Measurements from ENCODE around the gene SERF2. TPM values are rescaled to one million over a fixed set of nuclear protein-coding genes. Genes with fewer than 3 reads are reported as not detected.

SERF2 gene
- total and polyA plus RNA-seq, 2 of the 13 experiments (the other 11 are each of a cell fraction or from before 2014, with no cell fraction given) = 811 to 1,257 TPM

DNA sequence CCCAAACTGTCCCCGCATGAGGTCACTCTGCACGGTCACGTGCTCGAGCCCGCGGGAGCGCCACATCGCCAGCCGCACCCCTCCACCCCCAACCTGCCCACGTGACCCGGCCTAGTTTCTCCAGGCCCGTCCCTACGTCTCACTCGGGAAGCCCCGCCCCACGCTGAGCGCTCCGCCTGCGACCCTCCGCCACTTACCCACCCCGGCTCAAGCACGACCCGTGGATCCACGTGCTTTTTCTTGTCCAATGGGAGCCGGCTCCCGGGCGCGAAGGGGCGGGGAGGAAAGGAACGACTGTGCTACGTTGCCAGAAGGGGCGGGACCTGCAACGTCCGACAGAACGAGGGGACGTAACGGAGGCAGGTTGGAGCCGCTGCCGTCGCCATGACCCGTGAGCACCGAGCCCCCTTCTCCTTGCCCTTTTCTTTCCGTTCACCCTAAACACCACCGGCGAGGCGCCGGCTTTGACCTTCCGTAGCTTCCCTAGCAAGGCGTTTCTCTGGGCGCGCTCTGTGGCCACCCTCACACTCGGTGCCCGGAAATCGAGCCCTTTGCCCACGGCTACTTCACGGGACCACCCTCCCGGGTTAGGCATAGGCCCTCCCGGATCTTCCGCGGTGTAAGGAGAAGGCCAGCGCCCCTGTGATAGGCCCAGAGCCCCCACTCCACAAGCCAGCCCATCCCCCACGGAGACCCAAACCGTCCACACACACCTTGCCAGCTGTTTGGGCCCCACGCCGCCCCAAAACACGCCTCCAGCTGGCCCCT, at the start of gene SERF2 (continued):
- peak; percentile 55; the same call in 1 of the 2 replicates for TF ChIP-seq ZNF205 (CRISPR knock-in tag; IDR thresholded peaks at IDR 0.05)
- TF ChIP-seq ZNF670 (CRISPR knock-in tag; IDR thresholded peaks at IDR 0.05; ENCODE audit: borderline replicate concordance) = no peak
- 0 out of 2 replicates have a peak, but pooled peaks have one; percentile 25 for TF ChIP-seq ZBTB20 (CRISPR knock-in tag; IDR thresholded peaks at IDR 0.05; ENCODE audit: borderline replicate concordance, low read depth)
- no peak for TF ChIP-seq WIZ (CRISPR knock-in tag; IDR thresholded peaks at IDR 0.05)
- peak; percentile 26; the same call in 1 of the 2 replicates for TF ChIP-seq HINFP (CRISPR knock-in tag; IDR thresholded peaks at IDR 0.05; ENCODE audit: low read depth)
- no peak for TF ChIP-seq RARA (CRISPR knock-in tag; IDR thresholded peaks at IDR 0.05)
- TF ChIP-seq KDM3A (CRISPR knock-in tag; IDR thresholded peaks at IDR 0.05; ENCODE audit: low read depth) = 0 out of 2 replicates have a peak, but pooled peaks have one; percentile 39
- peak; percentile 43; the same call in 1 of the 2 replicates for TF ChIP-seq ZBTB26 (CRISPR knock-in tag; IDR thresholded peaks at IDR 0.05; ENCODE audit: borderline replicate concordance)
- 0 out of 2 replicates have a peak, but pooled peaks have one; percentile 11 for TF ChIP-seq ESRRA (CRISPR knock-in tag; IDR thresholded peaks at IDR 0.05; ENCODE audit: low read depth)
- 0 out of 2 replicates have a peak, but pooled peaks have one; percentile 33 for TF ChIP-seq ETV5 (CRISPR knock-in tag; IDR thresholded peaks at IDR 0.05; ENCODE audit: borderline replicate concordance)
- peak; percentile 88; the same call in 1 of the 2 replicates for TF ChIP-seq MAZ (IDR thresholded peaks at IDR 0.05; ENCODE audit: borderline replicate concordance, low read depth, low read length)
- peak; percentile 52; the same call in 1 of the 2 replicates for TF ChIP-seq MAZ (CRISPR knock-in tag; IDR thresholded peaks at IDR 0.05; ENCODE audit: low read depth)
- TF ChIP-seq CHD2 (IDR thresholded peaks at IDR 0.05; ENCODE audit: low read depth, low read length) = 0 out of 2 replicates have a peak, but pooled peaks have one; percentile 12
- TF ChIP-seq KDM2A (CRISPR knock-in tag; IDR thresholded peaks at IDR 0.05; ENCODE audit: borderline replicate concordance, low read depth) = peak; percentile 79
- no peak for TF ChIP-seq ZNF570 (CRISPR knock-in tag; IDR thresholded peaks at IDR 0.05; ENCODE audit: borderline replicate concordance)
- TF ChIP-seq RFX1 (IDR thresholded peaks at IDR 0.05) = no peak
- peak; percentile 1; the same call in 1 of the 2 replicates for TF ChIP-seq ZNF414 (CRISPR knock-in tag; IDR thresholded peaks at IDR 0.05)
- peak; percentile 78; the same call in 1 of the 2 replicates for TF ChIP-seq DR1 (CRISPR knock-in tag; IDR thresholded peaks at IDR 0.05)
- TF ChIP-seq TEAD3 (CRISPR knock-in tag; optimal IDR thresholded peaks at IDR 0.05; ENCODE audit: borderline replicate concordance) = peak; percentile 3
- no peak for TF ChIP-seq KLF15 (CRISPR knock-in tag; IDR thresholded peaks at IDR 0.05; ENCODE audit: borderline replicate concordance)
- TF ChIP-seq, protein P1, sequence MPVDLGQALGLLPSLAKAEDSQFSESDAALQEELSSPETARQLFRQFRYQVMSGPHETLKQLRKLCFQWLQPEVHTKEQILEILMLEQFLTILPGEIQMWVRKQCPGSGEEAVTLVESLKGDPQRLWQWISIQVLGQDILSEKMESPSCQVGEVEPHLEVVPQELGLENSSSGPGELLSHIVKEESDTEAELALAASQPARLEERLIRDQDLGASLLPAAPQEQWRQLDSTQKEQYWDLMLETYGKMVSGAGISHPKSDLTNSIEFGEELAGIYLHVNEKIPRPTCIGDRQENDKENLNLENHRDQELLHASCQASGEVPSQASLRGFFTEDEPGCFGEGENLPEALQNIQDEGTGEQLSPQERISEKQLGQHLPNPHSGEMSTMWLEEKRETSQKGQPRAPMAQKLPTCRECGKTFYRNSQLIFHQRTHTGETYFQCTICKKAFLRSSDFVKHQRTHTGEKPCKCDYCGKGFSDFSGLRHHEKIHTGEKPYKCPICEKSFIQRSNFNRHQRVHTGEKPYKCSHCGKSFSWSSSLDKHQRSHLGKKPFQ (CRISPR knock-in tag; IDR thresholded peaks at IDR 0.05; ENCODE audit: insufficient replicate concordance) = peak; percentile 59
- no peak for TF ChIP-seq ZNF337 (CRISPR knock-in tag; IDR thresholded peaks at IDR 0.05; ENCODE audit: borderline replicate concordance, low read depth)
- peak; percentile 92 for TF ChIP-seq HNRNPLL (IDR thresholded peaks at IDR 0.05; ENCODE audit: low read depth, low read length, poor library complexity, severe bottlenecking)
- 0 out of 2 replicates have a peak, but pooled peaks have one; percentile 6 for TF ChIP-seq ZMYM3 (CRISPR knock-in tag; IDR thresholded peaks at IDR 0.05)

Data from HepG2 (cell line).